NCI-H2196 (cell line): Measurements from ENCODE around the gene DNAJC11.
"Not testable (repeated sequence)": the region's sequence is repeated elsewhere in the genome, so short reads cannot be mapped to it uniquely, and the experiment has no call there.

Experiments
- DNase-seq: peaks from one replicate; lab custom pipeline; 2025; ENCODE audit not compliant: unreplicated experiment; lab: John Stamatoyannopoulos, UW

Gene DNAJC11

GRCh38 chr1:6653436-6654290 is 48.0 kb downstream of the DNAJC11 start:
- no peak for DNase-seq

GRCh38 chr1:6652986-6653385 is 48.6 kb downstream of the DNAJC11 start:
- no peak for DNase-seq

- no peak for DNase-seq
Measured at GRCh38 chr1:6651909-6652308, 49.7 kb downstream of the DNAJC11 start.

- no peak for DNase-seq
Measured at GRCh38 chr1:6648556-6648955, 53.1 kb downstream of the DNAJC11 start.

GRCh38 chr1:6646499-6647148 is 55.0 kb downstream of the DNAJC11 start:
- DNase-seq = peak; percentile 59

- no peak for DNase-seq
Measured at GRCh38 chr1:6645018-6645417, 56.6 kb downstream of the DNAJC11 start.

GRCh38 chr1:6640867-6641266 is 60.7 kb downstream of the DNAJC11 start:
- DNase-seq = not testable (repeated sequence)

GRCh38 chr1:6638226-6638625 is 63.4 kb downstream of the DNAJC11 start:
- no peak for DNase-seq

GRCh38 chr1:6637770-6638169 is 63.8 kb downstream of the DNAJC11 start:
- DNase-seq = no peak

GRCh38 chr1:6636778-6637177 is 64.8 kb downstream of the DNAJC11 start:
- not testable (repeated sequence) for DNase-seq

- no peak for DNase-seq
Measured at GRCh38 chr1:6635910-6636760, 65.5 kb downstream of the DNAJC11 start.

- DNase-seq = no peak
Measured at GRCh38 chr1:6635161-6635909, 66.3 kb downstream of the DNAJC11 start.

GRCh38 chr1:6634371-6635052 is 67.1 kb downstream of the DNAJC11 start:
- DNase-seq = peak; percentile 29

GRCh38 chr1:6632588-6633514 is 68.8 kb downstream of the DNAJC11 start:
- DNase-seq = no peak

- no peak for DNase-seq
Measured at GRCh38 chr1:6631058-6631457, 70.6 kb downstream of the DNAJC11 start.

GRCh38 chr1:6630027-6630426 is 71.6 kb downstream of the DNAJC11 start:
- DNase-seq = no peak

- no peak for DNase-seq
Measured at GRCh38 chr1:6628971-6629479, 72.6 kb downstream of the DNAJC11 start.

- DNase-seq = no peak
Measured at GRCh38 chr1:6627841-6628545, 73.6 kb downstream of the DNAJC11 start.
